ENCODE measurements around the gene CBX4.
"Not testable (repeated sequence)": the region's sequence is repeated elsewhere in the genome, so short reads cannot be mapped to it uniquely, and the experiment has no call there.

Gene CBX4

DNA sequence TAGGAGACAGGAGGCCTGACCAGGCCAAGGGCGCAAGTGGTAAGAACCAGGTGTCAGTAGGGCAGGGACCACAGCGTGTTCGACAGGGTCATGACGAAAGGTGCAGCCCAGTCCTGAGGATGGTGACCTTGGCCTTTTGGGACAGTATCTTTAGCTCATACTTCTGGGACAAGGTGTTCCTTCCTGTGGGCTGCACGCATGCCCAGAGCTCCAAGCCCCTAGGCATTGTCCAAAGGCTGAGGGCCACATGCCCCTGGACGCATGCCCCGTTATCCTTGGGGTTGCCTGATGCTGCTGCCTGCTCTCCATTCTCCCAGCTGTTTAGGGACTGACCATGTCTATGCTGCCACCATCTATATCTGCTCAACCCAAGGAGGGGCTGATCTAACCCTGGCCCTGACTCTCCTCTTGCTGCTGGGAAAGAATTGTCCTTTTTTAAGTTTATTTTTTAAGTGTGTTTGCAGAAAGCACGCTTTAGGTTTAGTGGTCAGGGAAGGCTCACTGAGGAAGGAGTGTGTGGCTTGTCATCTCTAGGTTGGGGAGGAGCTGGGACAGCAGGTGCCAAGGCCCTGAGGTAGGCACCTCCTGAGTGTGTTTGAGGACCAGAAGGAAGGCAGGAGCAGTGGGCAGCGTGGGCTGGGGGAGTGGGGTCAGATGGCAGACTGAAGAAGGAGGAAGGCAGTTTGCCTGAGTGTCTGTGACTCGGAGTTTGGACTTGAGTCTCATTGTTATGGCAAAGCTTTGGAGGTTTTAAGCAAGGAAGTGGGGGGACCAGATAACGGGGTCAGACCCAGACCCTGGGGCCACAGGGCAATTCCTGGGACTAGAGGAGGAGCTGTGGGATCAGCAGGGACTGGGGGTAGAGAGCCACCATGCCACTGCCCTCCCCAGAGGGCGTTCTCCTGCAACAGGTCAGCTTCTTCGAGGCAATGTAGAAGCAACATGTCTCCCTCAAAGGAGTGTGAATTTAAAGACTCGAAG is 15.1 kb upstream of the CBX4 start:
- H3K36me3 ChIP-seq (ENCODE audit: insufficient read depth, low read length) = no peaks in the 10 kb centered on the region
- H3K4me3 ChIP-seq (ENCODE audit: low read length) = no peak overlapping the region
- peaks cover 8% of the 10 kb centered on the region for H3K4me1 ChIP-seq (ENCODE audit: insufficient read depth, low read length)
- H3K9me3 ChIP-seq (ENCODE audit: low read length) = no peaks in the 10 kb centered on the region
- H2AFZ ChIP-seq (ENCODE audit: low read depth, low read length) = no peak overlapping the region
- H3K27me3 ChIP-seq (ENCODE audit: insufficient read depth, low read length) = peaks cover 3% of the 10 kb centered on the region

DNA sequence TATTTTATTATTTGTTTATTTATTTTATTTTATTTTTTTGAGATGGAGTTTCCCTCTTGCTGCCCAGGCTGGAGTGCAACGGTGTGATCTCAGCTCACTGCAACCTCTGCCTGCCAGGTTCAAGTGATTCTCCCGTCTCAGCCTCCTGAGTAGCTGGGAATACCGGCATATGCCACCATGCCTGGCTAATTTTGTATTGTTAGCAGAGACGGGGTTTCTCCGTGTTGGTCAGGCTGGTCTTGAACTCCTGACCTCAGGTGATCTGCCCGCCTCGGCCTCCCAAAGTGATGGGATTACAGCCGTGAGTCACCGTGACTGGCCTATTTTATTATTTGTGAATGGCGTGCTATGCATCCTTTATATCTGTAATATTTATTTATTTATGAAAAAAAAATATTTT is 13.9 kb upstream of the CBX4 start:
- H2AFZ ChIP-seq (ENCODE audit: low read depth, low read length); H3K27me3 ChIP-seq (ENCODE audit: insufficient read depth, low read length); H3K9me3 ChIP-seq (ENCODE audit: low read length); H3K36me3 ChIP-seq (ENCODE audit: insufficient read depth, low read length); H3K4me3 ChIP-seq (ENCODE audit: low read length); H3K4me1 ChIP-seq (ENCODE audit: insufficient read depth, low read length): not testable (repeated sequence)

DNA sequence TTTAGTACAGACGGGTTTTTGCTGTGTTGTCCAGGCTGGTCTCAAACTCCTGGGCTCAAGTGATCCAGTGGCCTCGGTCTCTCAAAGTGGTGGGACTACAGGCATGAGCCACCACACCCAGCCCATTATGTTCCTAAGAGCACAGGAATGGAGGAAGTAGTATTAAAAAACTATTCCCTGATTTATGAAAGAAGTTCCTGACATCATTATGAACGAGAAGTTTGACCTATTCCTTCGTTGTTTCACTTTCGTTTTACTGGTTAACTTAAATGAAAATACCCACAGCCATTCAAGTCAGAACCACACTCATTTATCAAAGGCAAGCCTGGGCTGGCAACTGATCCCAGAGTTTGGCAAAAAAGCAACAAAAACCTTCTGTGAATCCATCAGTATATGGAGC is 13.5 kb upstream of the CBX4 start:
- Histone ChIP-seq H3K27me3 (ENCODE audit: insufficient read depth, low read length) (peaks cover 6% of the 10 kb centered on the region), H3K9me3 (ENCODE audit: low read length) (no peaks in the 10 kb centered on the region), H3K4me3 (ENCODE audit: low read length) (no peak overlapping the region), H3K36me3 (ENCODE audit: insufficient read depth, low read length) (no peaks in the 10 kb centered on the region), H3K4me1 (ENCODE audit: insufficient read depth, low read length) (peaks cover 8% of the 10 kb centered on the region), H2AFZ (ENCODE audit: low read depth, low read length) (no peak overlapping the region)

DNA sequence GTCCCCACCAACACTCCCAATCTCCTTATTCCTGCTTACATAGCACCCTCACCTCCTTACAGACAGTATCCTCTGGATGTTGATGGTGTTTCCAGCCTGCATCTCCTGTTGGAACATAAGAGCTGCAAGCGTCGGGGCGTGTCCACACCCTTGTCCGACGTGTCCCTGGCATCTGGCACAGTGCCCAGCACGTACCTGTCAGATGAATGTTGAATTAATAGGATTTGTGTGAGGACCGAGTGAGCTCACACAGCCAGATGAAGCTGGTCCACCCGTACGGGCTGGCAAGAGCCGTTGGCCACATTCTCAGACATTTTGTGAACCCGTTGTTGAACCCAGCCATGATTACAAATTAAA is 12.2 kb upstream of the CBX4 start:
- Histone ChIP-seq H3K4me3 (ENCODE audit: low read length) (no peak overlapping the region), H3K9me3 (ENCODE audit: low read length) (no peaks in the 10 kb centered on the region), H3K4me1 (ENCODE audit: insufficient read depth, low read length) (peaks cover 8% of the 10 kb centered on the region), H2AFZ (ENCODE audit: low read depth, low read length) (no peak overlapping the region), H3K36me3 (ENCODE audit: insufficient read depth, low read length) (no peaks in the 10 kb centered on the region), H3K27me3 (ENCODE audit: insufficient read depth, low read length) (peaks cover 8% of the 10 kb centered on the region)

DNA sequence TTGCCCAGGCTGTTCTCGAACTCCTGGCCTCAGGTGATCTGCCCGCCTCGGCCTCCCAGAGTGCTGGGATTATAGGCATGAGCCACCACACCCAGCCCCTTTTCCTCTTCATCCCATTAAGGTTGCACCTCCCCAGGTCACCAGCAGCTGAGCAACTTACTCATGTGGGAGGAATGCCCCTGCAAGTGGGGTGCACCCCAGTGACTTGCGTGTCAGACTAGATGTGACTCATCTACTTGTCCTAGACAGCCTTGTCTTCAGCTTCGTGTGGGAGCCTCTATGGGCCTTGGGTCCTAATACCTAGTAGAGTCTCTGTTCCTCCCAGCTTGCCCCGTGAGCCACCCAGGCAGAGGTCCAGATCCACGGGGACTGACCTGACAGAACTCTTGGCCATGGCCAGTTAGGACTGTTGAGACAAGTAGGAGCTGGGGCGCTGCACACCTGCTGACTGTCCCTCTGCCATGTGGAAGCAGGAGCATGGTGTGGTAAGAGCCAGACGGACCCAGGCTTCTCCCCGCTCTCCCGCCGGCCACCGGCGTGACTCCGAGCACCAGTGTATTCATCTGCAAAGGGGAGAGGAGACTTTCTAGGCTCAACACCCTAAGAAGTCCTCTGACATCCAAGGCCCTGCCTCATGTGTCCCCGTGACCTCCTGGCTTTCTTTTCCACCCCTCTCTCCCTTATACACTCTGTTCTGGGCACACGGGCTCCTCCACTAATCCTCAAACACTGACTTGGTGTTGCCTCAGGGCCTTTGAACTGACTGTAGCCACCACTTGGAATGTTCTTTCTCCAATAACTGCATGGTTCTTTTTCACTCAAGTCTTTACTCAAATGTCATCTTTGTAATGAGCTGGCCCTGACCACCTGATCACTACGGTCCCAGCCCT is 11.6 kb upstream of the CBX4 start:
- no peak overlapping the region for H2AFZ ChIP-seq (ENCODE audit: low read depth, low read length)
- no peaks in the 10 kb centered on the region for H3K9me3 ChIP-seq (ENCODE audit: low read length)
- H3K4me1 ChIP-seq (ENCODE audit: insufficient read depth, low read length) = peaks cover 8% of the 10 kb centered on the region
- no peaks in the 10 kb centered on the region for H3K36me3 ChIP-seq (ENCODE audit: insufficient read depth, low read length)
- H3K4me3 ChIP-seq (ENCODE audit: low read length) = no peak overlapping the region
- peaks cover 11% of the 10 kb centered on the region for H3K27me3 ChIP-seq (ENCODE audit: insufficient read depth, low read length)

DNA sequence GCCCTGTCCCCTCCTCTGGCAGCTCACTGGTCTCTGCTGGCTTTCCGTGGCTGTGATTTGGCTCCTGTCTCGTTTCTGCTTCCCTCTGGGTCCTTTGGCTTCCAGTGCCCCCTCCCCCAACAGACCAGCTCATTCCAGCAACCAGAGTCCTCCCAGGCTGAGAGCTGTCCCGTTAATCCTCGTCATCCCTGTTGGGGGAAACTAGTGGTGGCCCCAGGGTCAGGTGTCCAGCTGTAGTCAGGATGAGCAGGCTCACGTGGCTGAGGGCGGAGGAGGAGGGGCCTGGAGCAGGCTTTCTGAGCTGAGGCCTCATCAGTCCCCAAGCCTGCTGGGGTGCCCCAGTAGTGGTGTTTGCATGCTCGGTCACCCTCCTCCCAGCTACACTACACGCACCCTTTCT is 10.7 kb upstream of the CBX4 start:
- no peak overlapping the region for H3K4me3 ChIP-seq (ENCODE audit: low read length)
- H3K36me3 ChIP-seq (ENCODE audit: insufficient read depth, low read length) = no peaks in the 10 kb centered on the region
- H3K4me1 ChIP-seq (ENCODE audit: insufficient read depth, low read length) = peaks cover 16% of the 10 kb centered on the region
- peaks cover 9% of the 10 kb centered on the region for H3K27me3 ChIP-seq (ENCODE audit: insufficient read depth, low read length)
- no peak overlapping the region for H2AFZ ChIP-seq (ENCODE audit: low read depth, low read length)
- H3K9me3 ChIP-seq (ENCODE audit: low read length) = no peaks in the 10 kb centered on the region

DNA sequence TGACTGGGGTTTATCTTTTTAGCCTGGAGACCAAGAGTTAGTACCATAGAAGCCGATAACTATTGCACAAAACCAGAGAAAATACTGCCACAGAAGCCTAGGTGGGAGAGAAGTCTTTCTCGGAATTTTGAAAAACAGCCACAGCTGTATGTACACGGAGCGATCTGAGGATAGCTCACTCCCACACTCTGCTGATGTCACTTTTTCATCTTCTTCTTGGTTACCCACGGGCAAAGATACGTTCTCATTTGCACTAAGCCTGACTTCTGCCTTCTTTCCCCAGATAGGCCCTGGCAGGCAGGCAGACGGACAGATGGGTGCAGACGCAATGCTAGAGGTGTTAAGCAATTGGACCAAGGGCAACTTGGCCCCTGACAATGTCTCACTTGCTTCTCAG is 9.1 kb upstream of the CBX4 start:
- H3K36me3 ChIP-seq (ENCODE audit: insufficient read depth, low read length) = no peaks in the 10 kb centered on the region
- H2AFZ ChIP-seq (ENCODE audit: low read depth, low read length) = no peak overlapping the region
- peaks cover 23% of the 10 kb centered on the region for H3K4me1 ChIP-seq (ENCODE audit: insufficient read depth, low read length)
- H3K27me3 ChIP-seq (ENCODE audit: insufficient read depth, low read length) = peaks cover 16% of the 10 kb centered on the region
- no peak overlapping the region for H3K4me3 ChIP-seq (ENCODE audit: low read length)
- H3K9me3 ChIP-seq (ENCODE audit: low read length) = no peaks in the 10 kb centered on the region

DNA sequence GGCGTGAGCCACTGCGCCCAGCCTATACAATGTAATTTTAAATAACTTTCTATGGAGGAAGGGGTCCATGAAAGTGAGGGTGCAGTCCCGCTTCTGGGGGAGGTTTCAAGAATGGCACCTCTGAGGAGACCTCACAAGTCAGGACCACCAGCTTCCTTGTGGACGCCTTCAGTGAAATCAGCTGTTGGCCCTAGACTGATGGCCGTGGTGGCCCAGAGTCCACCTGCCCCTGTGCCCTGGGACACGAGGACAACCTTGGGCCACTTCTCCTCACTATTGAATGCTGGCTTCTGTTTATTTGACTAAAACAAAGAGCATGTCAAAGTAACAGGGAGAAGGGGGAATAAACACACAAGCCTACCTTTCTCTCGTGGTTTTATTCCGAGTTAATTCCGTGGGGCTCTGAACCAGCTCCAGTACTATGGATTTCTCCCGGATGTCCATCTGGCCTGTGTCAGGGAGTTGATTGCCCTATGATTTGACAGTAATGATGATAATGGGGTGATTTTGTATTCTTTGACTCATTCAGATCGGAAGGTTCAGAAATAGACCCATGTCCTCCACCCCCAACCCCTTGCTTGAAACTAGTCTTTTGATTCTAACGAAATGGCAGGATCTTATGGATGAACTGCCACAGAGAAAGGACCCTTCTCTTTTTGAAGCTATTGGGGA is 8.6 kb upstream of the CBX4 start:
- Histone ChIP-seq H3K4me3 (ENCODE audit: low read length) (no peak overlapping the region), H3K36me3 (ENCODE audit: insufficient read depth, low read length) (no peaks in the 10 kb centered on the region), H3K27me3 (ENCODE audit: insufficient read depth, low read length) (peaks cover 21% of the 10 kb centered on the region), H2AFZ (ENCODE audit: low read depth, low read length) (no peak overlapping the region), H3K9me3 (ENCODE audit: low read length) (no peaks in the 10 kb centered on the region), H3K4me1 (ENCODE audit: insufficient read depth, low read length) (peaks cover 23% of the 10 kb centered on the region)

DNA sequence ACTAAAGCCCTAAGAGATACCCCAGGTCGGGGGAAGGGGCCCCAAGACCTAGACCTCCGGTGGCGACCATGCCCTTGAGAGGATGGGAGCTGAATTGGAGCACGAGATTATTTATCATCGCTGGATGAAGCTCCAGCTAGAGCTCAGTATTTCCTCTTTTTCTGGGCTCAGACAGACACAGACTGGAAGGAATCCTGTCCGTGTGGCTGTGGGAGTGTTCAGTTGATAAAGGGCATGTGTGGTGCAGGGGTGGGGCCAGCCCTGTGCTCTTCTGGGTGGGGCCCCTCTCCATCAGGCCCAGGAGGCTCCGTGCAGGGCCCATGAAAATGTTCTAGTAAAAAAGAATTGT is 6.3 kb upstream of the CBX4 start:
- no peak overlapping the region for H3K4me3 ChIP-seq (ENCODE audit: low read length)
- no peaks in the 10 kb centered on the region for H3K36me3 ChIP-seq (ENCODE audit: insufficient read depth, low read length)
- H3K4me1 ChIP-seq (ENCODE audit: insufficient read depth, low read length) = peaks cover 23% of the 10 kb centered on the region
- no peak overlapping the region for H2AFZ ChIP-seq (ENCODE audit: low read depth, low read length)
- peaks cover 44% of the 10 kb centered on the region for H3K27me3 ChIP-seq (ENCODE audit: insufficient read depth, low read length)
- H3K9me3 ChIP-seq (ENCODE audit: low read length) = no peaks in the 10 kb centered on the region

DNA sequence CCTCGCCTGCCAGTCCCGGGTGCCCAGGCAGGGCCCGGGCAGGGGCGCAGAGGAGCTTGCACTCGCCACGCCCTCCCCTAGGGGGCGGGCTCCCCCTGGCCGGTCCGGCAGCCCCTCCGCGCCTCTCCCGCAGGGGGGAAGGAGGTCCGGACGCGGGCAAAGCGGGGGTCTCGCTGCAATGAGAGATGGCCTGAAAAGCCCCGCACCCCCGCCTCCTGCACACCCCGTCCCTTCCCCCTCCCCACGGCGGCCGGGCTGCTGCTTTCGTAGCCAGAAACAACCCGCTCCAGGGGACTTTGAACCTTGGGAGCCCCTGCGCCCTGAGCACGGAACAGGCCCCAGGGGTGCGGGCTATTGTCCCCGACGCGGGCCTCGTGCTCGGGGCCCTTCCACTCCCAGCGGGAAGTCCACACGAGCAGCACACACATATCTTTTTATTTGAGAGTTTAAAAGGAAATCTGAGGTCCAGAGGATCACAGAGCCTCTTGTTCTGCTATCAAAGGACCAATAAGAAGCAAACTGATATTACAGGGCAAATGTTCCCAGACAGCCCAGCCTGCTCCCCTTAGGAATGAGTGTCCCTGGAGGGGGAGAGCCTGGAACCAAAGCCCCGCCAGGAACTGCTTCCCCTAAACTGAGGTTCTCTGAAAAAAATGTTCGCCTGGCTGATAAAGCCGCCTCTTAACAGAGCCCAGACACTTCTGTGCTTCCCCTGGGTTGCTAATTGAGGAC is 5.8 kb upstream of the CBX4 start:
- Histone ChIP-seq H2AFZ (ENCODE audit: low read depth, low read length) (peak overlapping the region; percentile 30), H3K4me3 (ENCODE audit: low read length) (no peak overlapping the region), H3K4me1 (ENCODE audit: insufficient read depth, low read length) (peaks cover 25% of the 10 kb centered on the region), H3K9me3 (ENCODE audit: low read length) (no peaks in the 10 kb centered on the region), H3K36me3 (ENCODE audit: insufficient read depth, low read length) (no peaks in the 10 kb centered on the region), H3K27me3 (ENCODE audit: insufficient read depth, low read length) (peaks cover 49% of the 10 kb centered on the region)

DNA sequence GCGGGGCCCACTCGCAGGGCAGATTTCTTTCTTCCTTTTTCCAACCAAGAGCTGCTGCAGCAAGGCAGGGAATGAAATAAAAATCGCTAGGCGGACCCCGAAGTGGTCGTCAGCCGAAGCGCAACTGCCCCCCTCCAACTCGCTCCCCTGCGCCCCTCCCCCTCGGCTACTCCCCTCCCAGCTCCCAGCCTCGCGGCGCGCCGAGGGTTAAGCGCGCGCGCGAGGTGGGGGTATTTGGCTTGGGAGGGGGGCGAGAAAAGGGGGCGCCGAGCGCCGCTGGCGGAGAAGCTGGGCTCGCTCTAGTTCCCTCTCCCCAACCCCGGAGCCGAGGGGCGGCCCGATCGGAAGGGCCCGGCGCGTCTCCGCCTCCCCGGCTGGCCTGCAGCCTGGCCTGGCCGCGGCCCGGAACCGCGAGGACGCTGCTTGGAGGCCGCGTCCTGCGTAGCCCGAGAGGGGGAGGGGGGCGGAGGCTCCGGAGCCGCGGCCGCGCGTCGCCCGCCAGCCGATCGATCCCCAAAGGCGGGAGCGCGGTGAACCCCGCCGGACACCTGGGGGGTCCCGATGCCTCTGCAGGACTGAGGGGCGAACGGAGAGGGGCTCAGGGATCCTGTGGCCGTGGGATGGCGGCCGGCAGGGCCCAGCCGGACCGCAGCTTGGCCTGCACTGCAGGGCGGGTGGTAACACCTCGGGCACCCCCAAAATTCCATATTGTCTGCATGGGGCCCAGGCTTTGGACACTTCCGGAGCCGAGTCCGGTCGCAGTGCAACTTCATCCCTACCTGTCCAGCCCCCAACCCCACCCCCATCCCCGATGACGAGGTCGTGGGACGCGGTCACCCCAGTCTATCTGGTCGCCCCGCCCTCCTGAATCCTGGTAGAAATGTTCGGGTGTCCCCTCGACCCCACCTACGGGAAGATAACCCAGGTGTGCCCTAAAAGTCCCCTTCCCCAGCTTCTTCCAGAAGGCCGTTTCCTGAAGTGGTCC is 4.9 kb upstream of the CBX4 start:
- H2AFZ ChIP-seq (ENCODE audit: low read depth, low read length) = peak overlapping the region; percentile 89
- H3K27me3 ChIP-seq (ENCODE audit: insufficient read depth, low read length) = peaks cover 51% of the 10 kb centered on the region
- H3K4me3 ChIP-seq (ENCODE audit: low read length) = peak overlapping the region; percentile 51
- H3K4me1 ChIP-seq (ENCODE audit: insufficient read depth, low read length) = peaks cover 20% of the 10 kb centered on the region
- no peaks in the 10 kb centered on the region for H3K36me3 ChIP-seq (ENCODE audit: insufficient read depth, low read length)
- H3K9me3 ChIP-seq (ENCODE audit: low read length) = no peaks in the 10 kb centered on the region

DNA sequence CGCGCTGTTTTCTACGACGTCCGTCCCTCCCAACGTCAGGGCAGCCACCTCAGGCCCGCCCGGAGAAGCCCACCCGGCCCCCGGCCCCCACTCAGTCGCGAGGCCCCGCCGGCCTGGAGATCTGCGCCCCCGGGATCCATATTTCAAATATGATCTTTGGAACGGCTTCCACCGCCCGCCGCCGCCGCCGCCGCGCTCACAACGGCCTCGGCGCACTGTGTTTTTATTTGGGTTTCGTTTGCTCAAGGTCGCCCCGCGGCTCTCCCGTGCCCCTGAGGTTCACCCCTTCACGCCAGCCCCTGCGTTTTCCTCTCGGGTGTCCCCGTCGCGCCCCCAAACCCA is 4.2 kb upstream of the CBX4 start:
- H3K4me3 ChIP-seq (ENCODE audit: low read length) = peak overlapping the region; percentile 51
- H3K36me3 ChIP-seq (ENCODE audit: insufficient read depth, low read length) = no peaks in the 10 kb centered on the region
- peaks cover 20% of the 10 kb centered on the region for H3K4me1 ChIP-seq (ENCODE audit: insufficient read depth, low read length)
- H3K9me3 ChIP-seq (ENCODE audit: low read length) = no peaks in the 10 kb centered on the region
- H2AFZ ChIP-seq (ENCODE audit: low read depth, low read length) = peak overlapping the region; percentile 89
- peaks cover 51% of the 10 kb centered on the region for H3K27me3 ChIP-seq (ENCODE audit: insufficient read depth, low read length)

Data from neuron (in vitro differentiated cells).